ENCODE results near the gene CCDC88A.
"Not testable (repeated sequence)": the region's sequence is repeated elsewhere in the genome, so short reads cannot be mapped to it uniquely, and the experiment has no call there.

CCDC88A gene

DNA sequence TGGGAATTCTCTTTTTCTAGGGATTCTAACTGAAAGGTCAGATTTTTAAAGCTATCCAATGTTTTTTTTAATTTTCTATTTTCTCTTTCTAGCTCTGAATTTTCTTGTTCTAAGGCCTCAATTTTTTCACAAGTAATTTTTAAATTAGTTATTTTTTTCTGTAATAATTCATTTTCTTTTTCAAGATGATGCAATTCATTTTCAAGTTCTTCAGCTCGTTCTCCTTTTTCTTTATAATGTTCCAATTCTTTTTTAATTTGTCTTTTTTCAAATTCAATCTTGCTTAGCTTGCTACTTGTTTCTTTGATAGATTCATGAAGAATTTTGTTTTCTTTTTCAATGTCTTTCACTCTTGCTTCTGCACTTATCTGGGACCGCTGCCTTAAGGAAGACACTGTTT lies 84.9 kb downstream of the CCDC88A start:
- no peak for DNase-seq (ENCODE audit: low read depth)
- no peak overlapping the region for H3K4me3 ChIP-seq (ENCODE audit: low read depth, low read length)

- DNase-seq (ENCODE audit: low read depth) = no peak
- no peak overlapping the region for H3K4me3 ChIP-seq (ENCODE audit: low read depth, low read length)
These were observed 88.9 kb downstream of the CCDC88A start for GRCh38 chr2:55330541-55331297.

- no peak for DNase-seq (ENCODE audit: low read depth)
- no peak overlapping the region for H3K4me3 ChIP-seq (ENCODE audit: low read depth, low read length)
These were observed 92.0 kb downstream of the CCDC88A start for GRCh38 chr2:55327470-55328230.

GRCh38 chr2:55314985-55315384 lies 104.7 kb downstream of the CCDC88A start:
- DNase-seq (ENCODE audit: low read depth) = no peak
- no peak overlapping the region for H3K4me3 ChIP-seq (ENCODE audit: low read depth, low read length)

- peak; percentile 31 for DNase-seq (ENCODE audit: low read depth)
- no peak overlapping the region for H3K4me3 ChIP-seq (ENCODE audit: low read depth, low read length)
These were observed 108.2 kb downstream of the CCDC88A start for GRCh38 chr2:55311444-55311870.

- no peak overlapping the region for H3K4me3 ChIP-seq (ENCODE audit: low read depth, low read length)
- DNase-seq (ENCODE audit: low read depth) = peak; percentile 34
These were observed 110.2 kb downstream of the CCDC88A start for GRCh38 chr2:55309446-55309845.

DNA sequence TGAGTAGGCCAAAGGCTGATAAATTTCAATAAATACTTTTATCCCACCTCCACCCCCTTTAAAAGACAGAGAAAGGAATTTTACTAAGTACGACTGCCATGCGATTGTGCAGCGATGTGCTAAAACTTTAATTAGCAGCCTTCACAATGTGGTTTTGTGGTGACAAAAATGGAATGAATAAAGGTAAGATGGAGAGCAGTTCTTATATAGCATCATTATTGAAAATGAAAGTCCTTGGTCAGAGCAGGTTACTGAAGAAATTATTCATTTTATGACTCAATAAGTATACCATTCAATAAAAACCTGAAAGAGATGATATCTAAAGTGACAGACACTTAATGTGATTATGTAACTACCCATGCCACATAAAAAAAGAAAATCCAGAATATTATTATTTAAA lies 117.4 kb downstream of the CCDC88A start:
- H3K4me3 ChIP-seq (ENCODE audit: low read depth, low read length) = no peak overlapping the region
- DNase-seq (ENCODE audit: low read depth) = no peak

GRCh38 chr2:55301277-55301676 lies 118.4 kb downstream of the CCDC88A start:
- no peak overlapping the region for H3K4me3 ChIP-seq (ENCODE audit: low read depth, low read length)
- no peak for DNase-seq (ENCODE audit: low read depth)

DNA sequence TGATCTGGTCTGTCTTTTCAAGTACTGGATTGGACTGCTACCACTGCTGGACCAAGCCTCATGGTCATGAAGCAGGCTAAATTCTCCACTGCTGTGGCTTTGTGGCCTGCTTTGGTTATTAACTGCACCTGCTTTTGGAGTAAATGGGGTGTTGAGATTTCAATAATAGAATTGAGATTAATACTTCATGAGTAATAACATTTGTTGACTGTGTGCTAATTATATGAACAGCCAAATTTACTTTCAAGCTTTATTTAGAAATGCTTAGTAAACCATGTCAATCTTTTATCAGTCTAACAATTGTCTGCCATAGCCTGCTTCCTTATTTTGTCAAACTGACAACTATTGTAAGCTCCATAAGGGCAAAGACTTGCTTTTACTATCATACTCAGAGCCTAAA lies 123.3 kb downstream of the CCDC88A start:
- no peak for DNase-seq (ENCODE audit: low read depth)
- H3K4me3 ChIP-seq (ENCODE audit: low read depth, low read length) = no peak overlapping the region

DNA sequence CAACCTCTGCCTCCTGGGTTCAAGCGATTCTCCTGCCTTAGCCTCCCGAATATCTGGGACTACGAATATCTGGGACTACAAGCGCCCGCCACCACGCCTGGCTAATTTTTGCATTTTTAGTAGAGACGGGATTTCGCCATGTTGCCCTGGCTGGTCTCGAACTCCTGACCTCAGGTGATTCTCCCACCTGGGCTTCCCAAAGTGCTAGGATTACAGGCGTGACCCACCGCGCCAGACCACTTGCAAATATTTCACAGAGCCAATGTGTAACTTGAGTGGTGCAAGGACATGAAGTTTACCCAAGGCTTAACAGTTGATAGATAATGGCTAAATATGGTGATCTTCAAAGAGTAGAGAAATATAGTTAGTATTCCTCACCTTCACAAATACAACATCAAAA lies 136.6 kb downstream of the CCDC88A start:
- no peak overlapping the region for H3K4me3 ChIP-seq (ENCODE audit: low read depth, low read length)
- DNase-seq (ENCODE audit: low read depth) = no peak

DNA sequence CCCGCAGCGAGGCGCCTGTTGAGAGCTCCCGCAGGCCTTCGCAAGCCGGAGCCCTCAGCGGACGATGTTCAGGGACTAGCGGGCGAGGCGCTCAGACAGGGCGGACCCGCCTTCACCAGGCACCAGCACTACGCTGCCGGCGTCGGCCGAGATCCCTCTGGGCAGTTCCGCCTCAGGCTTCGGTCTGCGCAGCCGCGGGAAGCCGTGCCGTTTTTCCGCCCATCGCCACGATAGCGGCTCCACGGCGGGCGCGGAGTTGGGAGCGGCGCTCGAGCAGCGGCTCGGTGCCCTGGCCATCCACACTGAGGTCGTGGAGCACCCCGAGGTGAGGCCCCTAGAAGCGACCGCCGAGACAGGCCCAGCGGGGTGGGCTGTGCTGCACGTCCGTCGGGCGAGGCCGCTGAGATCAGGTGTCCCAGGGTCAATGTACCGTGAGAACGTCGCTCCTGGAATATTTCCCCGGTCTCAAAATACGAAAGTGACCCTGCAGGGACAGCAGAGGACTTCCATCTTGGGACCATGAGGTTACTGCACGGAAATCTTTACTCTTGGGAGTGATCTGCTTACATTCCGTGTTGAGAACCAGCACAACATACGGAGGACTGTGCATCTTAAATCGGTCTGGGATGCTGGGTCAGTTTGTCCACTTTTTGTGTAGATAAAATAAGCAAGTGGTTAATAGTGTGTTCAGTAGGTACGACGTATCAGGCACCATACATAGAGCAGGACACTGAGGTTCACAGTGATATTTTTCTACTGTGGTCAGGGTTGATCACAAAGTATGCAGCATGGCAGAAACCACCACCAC lies 137.3 kb downstream of the CCDC88A start:
- DNase-seq (ENCODE audit: low read depth) = peak; percentile 55
- H3K4me3 ChIP-seq (ENCODE audit: low read depth, low read length) = peak overlapping the region; percentile 66

DNA sequence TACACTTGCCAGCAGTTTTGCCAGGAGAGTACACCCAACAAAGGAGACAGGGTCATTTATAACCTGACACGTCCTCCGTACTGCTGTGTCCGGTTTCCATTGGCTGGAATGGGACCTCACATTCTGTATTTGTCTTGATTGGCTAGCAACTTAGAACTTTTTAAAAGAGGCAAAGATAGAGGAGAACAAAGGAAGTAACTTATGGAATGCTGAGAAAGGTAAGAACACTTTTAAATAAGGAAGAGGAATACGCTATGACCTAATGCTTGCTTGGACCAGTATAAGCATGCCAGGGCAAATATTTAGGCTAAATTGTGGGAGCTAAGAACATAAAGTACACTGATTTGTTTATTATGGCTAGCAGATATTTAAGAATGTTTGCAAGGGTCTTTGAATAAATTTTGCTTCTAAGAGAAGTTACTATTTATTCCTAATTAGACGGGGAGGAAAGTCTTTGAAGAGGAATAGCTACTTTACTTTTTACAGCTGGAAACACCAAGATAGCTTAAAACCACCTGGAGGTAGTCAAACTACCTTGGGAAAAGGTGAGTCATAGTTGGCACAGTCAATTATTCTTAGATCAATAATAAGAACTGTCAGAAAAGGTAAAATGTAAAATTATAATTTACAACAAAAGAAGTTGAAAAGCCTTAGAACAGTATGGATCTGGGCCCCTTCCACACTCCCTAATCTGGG lies 138.7 kb downstream of the CCDC88A start:
- DNase-seq (ENCODE audit: low read depth); H3K4me3 ChIP-seq (ENCODE audit: low read depth, low read length): not testable (repeated sequence)

DNA sequence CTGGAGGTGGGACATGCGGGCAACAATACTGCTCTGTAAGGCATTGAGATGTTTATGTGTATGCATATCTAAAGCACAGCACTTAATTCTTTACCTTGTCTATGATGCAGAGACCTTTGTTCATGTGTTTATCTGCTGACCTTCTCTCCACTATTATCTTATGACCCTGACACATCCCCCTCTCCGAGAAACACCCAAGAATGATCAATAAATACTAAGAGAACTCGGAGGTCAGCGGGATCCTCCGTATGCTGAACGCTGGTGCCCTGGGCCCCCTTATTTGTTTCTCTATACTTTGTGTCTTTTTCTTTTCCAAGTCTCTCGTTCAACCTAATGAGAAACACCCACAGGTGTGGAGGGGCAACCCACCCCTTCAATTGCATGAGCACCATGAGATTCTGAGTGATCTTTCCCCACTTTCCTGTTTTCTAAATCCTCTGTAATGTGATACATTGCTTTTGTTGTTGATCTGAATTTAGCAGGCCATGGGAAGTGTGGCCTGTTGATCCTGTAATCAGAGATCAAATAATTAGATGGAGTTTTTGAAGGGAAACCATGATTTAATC lies 139.7 kb downstream of the CCDC88A start:
- DNase-seq (ENCODE audit: low read depth); H3K4me3 ChIP-seq (ENCODE audit: low read depth, low read length): not testable (repeated sequence)

DNA sequence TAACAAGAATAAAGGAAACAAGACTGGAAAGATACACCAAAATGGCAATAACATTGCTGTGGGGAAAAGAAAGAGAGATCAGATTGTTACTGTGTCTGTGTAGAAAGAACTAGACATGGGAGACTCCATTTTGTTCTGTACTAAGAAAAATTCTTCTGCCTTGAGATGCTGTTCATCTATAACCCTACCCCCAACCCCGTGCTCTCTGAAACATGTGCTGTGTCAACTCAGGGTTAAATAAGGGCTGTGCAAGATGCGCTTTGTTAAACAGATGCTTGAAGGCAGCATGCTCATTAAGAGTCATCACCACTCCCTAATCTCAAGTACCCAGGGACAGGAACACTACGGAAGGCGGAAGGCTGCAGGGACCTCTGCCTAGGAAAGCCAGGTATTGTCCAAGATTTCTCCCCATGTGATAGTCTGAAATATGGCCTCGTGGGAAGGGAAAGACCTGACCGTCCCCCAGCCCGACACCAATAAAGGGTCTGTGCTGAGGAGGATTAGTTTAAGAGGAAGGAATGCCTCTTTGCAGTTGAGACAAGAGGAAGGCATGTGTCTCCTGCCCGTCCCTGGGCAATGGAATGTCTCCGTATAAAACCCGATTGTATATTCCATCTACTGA lies 140.3 kb downstream of the CCDC88A start:
- not testable (repeated sequence) for H3K4me3 ChIP-seq (ENCODE audit: low read depth, low read length); DNase-seq (ENCODE audit: low read depth)

DNA sequence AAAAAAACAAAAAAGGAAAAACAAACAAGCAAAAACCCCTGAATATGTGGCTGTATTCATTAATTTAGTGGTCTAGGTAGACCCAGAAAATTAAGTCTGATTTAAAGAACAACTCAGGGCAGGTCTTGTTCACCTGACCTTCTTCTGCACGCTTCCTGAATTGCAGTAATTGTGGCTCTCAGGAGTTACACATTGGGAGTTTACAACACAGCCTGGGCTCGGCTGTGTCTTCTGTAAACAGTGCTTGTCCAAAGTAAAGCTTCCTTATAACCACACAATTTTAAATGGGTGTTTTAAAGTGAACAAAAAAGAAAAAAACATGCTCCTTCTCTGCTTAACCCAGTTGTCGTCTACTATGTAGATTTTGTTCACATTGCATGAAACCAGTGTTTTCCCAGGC lies 142.3 kb downstream of the CCDC88A start:
- DNase-seq (ENCODE audit: low read depth) = no peak
- no peak overlapping the region for H3K4me3 ChIP-seq (ENCODE audit: low read depth, low read length)

DNA sequence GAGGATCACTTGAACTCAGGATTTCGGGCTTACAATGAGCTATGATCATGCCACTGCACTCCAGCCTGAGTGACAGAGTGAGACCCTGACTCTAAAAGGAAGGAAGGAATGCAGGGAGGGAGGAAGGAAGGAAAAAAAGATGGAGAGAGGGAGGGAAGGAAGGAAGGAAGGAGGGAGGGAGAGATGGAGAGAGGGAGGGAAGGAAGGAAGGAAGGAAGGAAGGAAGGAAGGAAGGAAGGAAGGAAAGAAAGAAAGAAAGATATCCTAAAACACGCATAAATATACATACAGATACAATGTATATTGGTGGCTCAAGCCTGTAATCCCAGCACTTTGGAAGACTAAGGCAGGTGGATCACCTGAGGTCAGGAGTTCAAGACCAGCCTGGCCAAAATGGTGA lies 145.3 kb downstream of the CCDC88A start:
- not testable (repeated sequence) for H3K4me3 ChIP-seq (ENCODE audit: low read depth, low read length); DNase-seq (ENCODE audit: low read depth)

- H3K4me3 ChIP-seq (ENCODE audit: low read depth, low read length) = peak overlapping the region; percentile 85
- DNase-seq (ENCODE audit: low read depth) = no peak
These were observed 150.0 kb downstream of the CCDC88A start for GRCh38 chr2:55269645-55269990.

GRCh38 chr2:55268907-55269644 lies 150.6 kb downstream of the CCDC88A start, which contains the start of gene MTIF2:
MTIF2 (minus strand) TSS chr2:55269231; CDS start chr2:55263858, 5,373 bp downstream.
- peak within 1 kb of the TSS; percentile 85 for H3K4me3 ChIP-seq (ENCODE audit: low read depth, low read length)
- peak; percentile 74 for DNase-seq (ENCODE audit: low read depth)

Measured in skeletal muscle cell (primary cell).